NCI-H82 treated with DMSO at 0.1 percent for 48 hours (cell line): ENCODE results near the gene TCAF1.
A peak's percentile ranks its signal among the peaks of the same experiment; 100 is the strongest.
"Not testable (repeated sequence)": the region's sequence is repeated elsewhere in the genome, so short reads cannot be mapped to it uniquely, and the experiment has no call there.

ENCODE experiments used
- DNase-seq: peaks from one replicate; lab custom pipeline; 2025; ENCODE audit not compliant: unreplicated experiment; lab: John Stamatoyannopoulos, UW

Gene TCAF1

GRCh38 chr7:143906151-143906550 lies 4.2 kb upstream of the TCAF1 start:
- DNase-seq: no peak

DNA sequence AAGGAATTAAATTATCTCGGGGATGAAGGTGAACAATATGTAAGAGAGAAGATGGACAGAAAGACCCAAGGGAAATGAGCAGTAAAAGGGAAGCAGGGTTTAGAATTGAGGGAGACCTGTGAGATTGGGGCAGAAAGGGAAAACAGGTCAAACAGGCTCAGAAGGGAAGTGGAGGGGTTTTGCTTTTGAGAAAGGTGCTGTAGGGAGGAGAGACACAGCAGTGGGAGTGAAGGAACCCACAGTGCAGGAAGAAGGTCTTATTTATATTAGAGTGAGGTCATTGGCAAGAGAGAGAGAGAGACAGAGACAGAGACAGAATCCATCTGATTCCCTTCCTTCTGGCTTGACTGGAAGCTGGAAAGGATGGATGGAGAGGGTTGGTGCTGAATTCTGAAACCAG lies 3.5 kb upstream of the TCAF1 start:
- DNase-seq: no peak

- no peak for DNase-seq
Measured at GRCh38 chr7:143902332-143902899, 440 bp upstream of the TCAF1 start.

- DNase-seq: no peak
Measured at GRCh38 chr7:143901332-143901667, 676 bp downstream of the TCAF1 start.

GRCh38 chr7:143900230-143900766 lies 1.7 kb downstream of the TCAF1 start:
- DNase-seq: peak; percentile 22

GRCh38 chr7:143898810-143899209 lies 3.2 kb downstream of the TCAF1 start:
- no peak for DNase-seq

GRCh38 chr7:143896667-143897066 lies 5.3 kb downstream of the TCAF1 start:
- DNase-seq: no peak

GRCh38 chr7:143892527-143893300 lies 9.3 kb downstream of the TCAF1 start:
- DNase-seq: no peak

GRCh38 chr7:143891457-143891856 lies 10.5 kb downstream of the TCAF1 start:
- no peak for DNase-seq

GRCh38 chr7:143890558-143890957 lies 11.4 kb downstream of the TCAF1 start:
- no peak for DNase-seq

- DNase-seq: no peak
Measured at GRCh38 chr7:143889068-143889467, 12.9 kb downstream of the TCAF1 start.

DNA sequence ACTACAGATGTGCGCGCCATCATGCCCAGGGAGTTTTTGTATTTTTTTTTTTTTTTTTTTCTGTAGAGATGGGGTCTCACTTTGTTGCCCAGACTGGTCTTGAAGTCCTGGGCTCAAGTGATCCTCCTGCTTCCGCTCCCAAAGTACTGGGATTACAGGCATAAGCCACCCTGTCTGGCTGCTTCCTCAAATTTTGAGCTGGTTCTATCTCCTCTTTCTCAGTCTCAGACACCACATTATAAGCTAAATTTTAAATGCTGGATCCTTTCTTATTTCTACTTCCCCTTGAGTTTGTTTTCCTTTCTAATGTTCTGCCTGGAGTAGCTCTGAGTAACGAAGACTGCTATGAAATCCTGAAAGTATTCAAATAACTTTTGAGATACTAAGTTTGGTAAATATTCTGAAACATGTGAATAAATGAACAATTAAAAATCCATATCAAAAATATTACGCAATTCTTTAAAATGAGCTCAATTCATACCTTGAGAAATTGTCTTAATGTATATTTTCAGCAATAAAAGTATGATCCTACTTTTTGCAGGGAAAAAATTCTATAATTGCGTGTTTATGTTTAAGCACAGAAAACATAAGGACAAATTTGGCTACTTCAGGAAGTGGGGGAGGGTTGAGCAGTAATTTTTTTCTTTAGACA lies 15.0 kb downstream of the TCAF1 start:
- no peak for DNase-seq

DNA sequence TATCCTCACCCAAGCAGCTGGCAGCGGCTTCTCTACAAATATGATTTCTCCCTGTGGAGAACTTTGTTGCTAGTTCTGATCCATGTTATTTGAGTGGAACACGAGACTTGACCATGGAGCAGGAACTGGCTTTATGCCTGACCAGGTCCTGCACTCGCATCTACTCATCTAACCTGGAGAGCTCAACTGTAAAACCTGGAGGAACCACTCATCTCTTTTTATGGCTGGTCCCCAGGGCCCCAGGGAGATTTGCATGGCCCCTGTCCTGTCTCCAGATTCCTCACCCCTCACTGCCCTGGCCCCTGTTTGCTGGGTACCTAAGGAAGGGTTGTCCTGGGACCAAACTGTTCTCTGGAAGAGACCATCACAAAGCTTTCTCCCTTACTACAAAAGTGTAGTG lies 16.0 kb downstream of the TCAF1 start:
- no peak for DNase-seq

- no peak for DNase-seq
Measured at GRCh38 chr7:143884969-143885559, 16.9 kb downstream of the TCAF1 start.

DNA sequence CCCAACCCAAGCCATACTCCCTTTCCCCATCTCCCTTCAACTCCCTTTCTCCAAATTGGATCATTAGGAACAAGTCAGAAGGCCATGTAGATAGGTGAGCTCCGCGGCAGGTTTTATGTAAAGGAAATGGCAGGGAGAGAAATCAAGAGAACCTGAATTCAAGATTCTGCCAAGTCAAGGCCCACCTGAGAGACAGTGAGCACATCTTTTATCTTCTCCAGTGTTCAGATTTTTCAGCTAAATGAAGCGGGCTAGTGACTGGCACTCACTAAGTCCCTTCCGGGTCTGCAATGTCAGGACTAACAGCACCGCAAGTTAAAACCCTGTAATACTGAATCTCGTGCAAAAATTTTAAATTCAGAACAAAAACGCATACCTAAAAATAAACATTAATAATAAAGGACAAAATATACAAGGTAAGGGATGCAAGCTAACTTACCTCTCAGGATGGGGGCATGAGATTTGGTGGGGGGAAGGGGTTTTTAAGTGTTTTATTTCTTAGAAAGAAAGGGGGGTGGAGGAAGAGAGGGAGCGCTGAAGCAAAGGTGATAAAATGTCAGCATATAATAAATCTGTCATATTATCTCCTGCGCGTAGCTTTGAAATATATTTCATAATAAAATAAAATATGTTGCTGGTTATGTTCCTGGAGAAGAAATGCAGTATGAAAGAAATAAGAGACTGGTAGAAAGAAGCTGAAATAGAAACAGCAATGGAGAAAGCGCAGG lies 17.6 kb downstream of the TCAF1 start:
- DNase-seq: no peak

DNA sequence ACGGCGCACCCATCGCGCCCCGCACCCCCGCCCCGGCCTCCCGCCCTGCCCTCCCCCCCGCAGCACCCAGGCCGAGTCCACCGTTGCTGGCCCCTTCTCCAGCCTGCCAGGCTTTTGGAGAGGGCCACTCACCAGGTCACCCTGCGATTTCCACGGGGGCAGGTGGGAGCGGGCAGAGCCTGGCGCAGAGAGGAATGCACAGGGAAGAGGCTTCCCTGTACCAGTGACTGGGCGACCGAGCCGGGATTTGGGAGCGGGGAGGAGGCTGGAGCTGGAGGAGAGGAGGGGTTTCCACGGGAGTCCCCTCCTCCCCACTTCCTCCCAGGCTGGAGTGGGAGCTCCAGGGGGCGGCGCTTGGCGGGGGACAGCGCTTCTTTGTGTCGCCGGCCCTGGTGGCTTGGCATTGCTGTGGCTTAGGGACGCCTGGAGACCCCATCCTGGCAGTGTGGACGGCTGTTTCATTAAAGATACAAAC lies 19.3 kb downstream of the TCAF1 start:
- peak; percentile 63 for DNase-seq

DNA sequence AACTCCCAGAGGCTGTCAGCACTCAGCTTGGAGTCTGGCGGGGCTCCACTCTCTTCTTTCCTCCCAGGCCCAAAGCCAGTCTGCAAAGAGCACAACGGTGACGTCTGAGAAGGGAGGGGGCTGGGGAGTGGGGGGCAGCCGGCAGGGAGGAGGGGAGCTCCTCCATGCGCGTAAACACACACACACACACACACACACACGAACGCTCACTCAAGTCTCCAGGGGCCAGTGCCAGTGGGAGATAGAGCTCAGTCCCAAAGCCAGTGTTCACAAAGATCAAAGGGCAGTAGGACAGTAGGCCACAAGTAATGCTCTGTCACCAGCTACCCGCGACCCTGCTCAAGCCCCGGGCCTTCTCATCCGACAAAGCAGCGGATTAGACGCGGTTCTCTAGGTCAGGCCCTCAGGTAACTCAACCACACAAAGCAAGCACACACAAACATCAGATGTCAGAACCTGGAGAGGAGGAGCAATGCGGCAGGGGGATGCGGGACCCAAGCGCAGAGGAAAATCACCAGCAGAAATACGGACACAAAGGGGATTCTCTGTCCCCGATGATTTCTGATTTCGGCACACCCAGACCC lies 19.9 kb downstream of the TCAF1 start:
- peak; percentile 32 for DNase-seq

DNA sequence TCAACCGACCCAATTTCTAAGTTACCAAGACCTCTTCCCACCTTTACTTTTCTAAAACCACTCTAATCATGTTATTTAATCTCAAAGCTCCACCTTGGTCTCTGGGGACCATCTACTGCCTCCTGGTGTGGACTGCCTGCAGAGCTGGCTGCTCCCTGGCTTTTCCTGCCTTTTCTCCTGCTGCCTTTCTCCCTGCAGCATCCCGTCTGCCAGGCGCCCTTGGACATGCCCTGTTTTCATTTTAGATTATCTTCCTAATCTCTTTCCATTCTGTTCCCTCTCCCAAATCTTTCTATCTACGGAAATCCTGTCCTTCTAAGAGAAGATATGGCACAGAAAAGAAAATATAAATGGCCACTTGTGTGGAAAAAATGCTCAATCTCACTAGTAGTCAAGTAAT lies 23.1 kb downstream of the TCAF1 start:
- peak; percentile 42 for DNase-seq

GRCh38 chr7:143877098-143877497 lies 24.9 kb downstream of the TCAF1 start:
- no peak for DNase-seq

GRCh38 chr7:143876218-143876617 lies 25.8 kb downstream of the TCAF1 start:
- no peak for DNase-seq

GRCh38 chr7:143873242-143873641 lies 28.7 kb downstream of the TCAF1 start:
- not testable (repeated sequence) for DNase-seq
